Endothelial cell of umbilical vein (primary cell): Measurements from ENCODE around the gene WDFY2.

Experiments used
- CTCF ChIP-seq, 2 donors: IDR thresholded peaks; 1 replicate in 1 of 2; 2 replicates in 1 of 2; pipeline ENCODE4 v1.5.1; 2011; ENCODE audit warnings: low read length in 2 of 2, mild to moderate bottlenecking in 2 of 2, moderate library complexity in 2 of 2, control low read depth in 1 of 2, inconsistent platforms in 1 of 2, low read depth in 1 of 2; ENCODE audit not compliant: insufficient read depth in 1 of 2; ENCODE audit errors: extremely low read depth in 1 of 2
- FOS ChIP-seq: IDR thresholded peaks from 2 replicates; pipeline ENCODE4 v1.6.1; 2011; ENCODE audit warnings: mild to moderate bottlenecking, low read length, moderate library complexity, borderline replicate concordance; ENCODE audit not compliant: insufficient read depth
- POLR2A ChIP-seq: IDR thresholded peaks from 2 replicates; pipeline ENCODE4 v1.6.1; 2012; ENCODE audit warnings: low read depth, mild to moderate bottlenecking, control low read depth, low read length
- POLR2AphosphoS5 ChIP-seq: IDR thresholded peaks from 2 replicates; pipeline ENCODE4 v1.6.1; 2012; ENCODE audit warnings: low read depth, mild to moderate bottlenecking, control low read depth, low read length, moderate library complexity; ENCODE audit not compliant: insufficient read depth

GRCh38 chr13:51805925-51806324 lies 221.7 kb downstream of the WDFY2 start:
- TF ChIP-seq POLR2A = no peak
- no peak for TF ChIP-seq POLR2AphosphoS5
- no peak for TF ChIP-seq FOS
- TF ChIP-seq CTCF (IDR thresholded peaks at IDR 0.05; ENCODE audit: extremely low read depth in 1 of 2, insufficient read depth in 1 of 2, low read depth in 1 of 2, low read length in 2 of 2) = no peak
